Duodenal mucosa (tissue), 2 donors: ENCODE results near the gene GPR135.
"Not testable (repeated sequence)": the region's sequence is repeated elsewhere in the genome, so short reads cannot be mapped to it uniquely, and the experiment has no call there.

ENCODE experiments used
- H3K27ac ChIP-seq: one replicate; pipeline ENCODE4 v1.7.0; 2013; ENCODE audit warnings: low read depth, low read length
- H3K27me3 ChIP-seq, 2 donors: one replicate each; pipeline ENCODE4 v1.7.0; 2013; ENCODE audit warnings: low read length in 2 of 2, control low read depth in 1 of 2; ENCODE audit not compliant: insufficient read depth in 2 of 2, control insufficient read depth in 1 of 2
- H3K36me3 ChIP-seq, 2 donors: one replicate each; pipeline ENCODE4 v1.7.0; 2013; ENCODE audit warnings: low read length in 2 of 2, control low read depth in 1 of 2; ENCODE audit not compliant: insufficient read depth in 2 of 2, control insufficient read depth in 1 of 2
- H3K4me1 ChIP-seq, 2 donors: one replicate each; pipeline ENCODE4 v1.7.0; 2013; ENCODE audit warnings: low read length in 2 of 2, control low read depth in 1 of 2; ENCODE audit not compliant: insufficient read depth in 2 of 2, control insufficient read depth in 1 of 2
- H3K4me3 ChIP-seq, 2 donors: one replicate each; pipeline ENCODE4 v1.7.0; 2013; ENCODE audit warnings: low read length in 2 of 2, low read depth in 1 of 2
- H3K9ac ChIP-seq, 2 donors: one replicate each; pipeline ENCODE4 v1.7.0; 2013; ENCODE audit warnings: low read length in 2 of 2, low read depth in 1 of 2
- H3K9me3 ChIP-seq, 2 donors: one replicate each; pipeline ENCODE4 v1.7.0; 2013; ENCODE audit warnings: low read length in 2 of 2, control low read depth in 1 of 2; ENCODE audit not compliant: control insufficient read depth in 1 of 2

GPR135 gene

GRCh38 chr14:59450716-59451115, 14.5 kb downstream of the GPR135 start:
- Histone ChIP-seq H3K27ac (no peak overlapping the region), H3K9me3 (no peaks in the 10 kb centered on the region), H3K27me3 (no peaks in the 10 kb centered on the region), H3K9ac (no peak overlapping the region), H3K4me1 (no peaks in the 10 kb centered on the region), H3K4me3 (no peak overlapping the region), H3K36me3 (no peaks in the 10 kb centered on the region)

DNA sequence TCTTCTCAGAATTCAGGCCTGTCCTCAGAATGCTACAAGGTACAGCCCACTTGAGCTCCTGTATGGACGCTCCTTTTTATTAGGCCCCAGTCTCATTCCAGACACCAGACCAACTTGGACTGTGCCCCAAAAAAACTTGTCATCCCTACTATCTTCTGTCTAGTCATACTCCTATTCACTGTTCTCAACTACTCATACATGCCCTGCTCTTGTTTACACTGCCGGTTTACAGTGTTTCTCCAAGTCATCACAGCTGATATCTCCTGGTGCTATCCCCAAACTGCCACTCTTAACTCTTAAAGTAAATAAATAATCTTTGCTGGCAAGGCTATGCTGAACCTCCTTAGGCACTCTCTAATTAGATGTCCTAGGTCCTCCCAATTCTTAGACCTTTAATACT, 16.5 kb downstream of the GPR135 start:
- H3K27ac ChIP-seq: not testable (repeated sequence)

DNA sequence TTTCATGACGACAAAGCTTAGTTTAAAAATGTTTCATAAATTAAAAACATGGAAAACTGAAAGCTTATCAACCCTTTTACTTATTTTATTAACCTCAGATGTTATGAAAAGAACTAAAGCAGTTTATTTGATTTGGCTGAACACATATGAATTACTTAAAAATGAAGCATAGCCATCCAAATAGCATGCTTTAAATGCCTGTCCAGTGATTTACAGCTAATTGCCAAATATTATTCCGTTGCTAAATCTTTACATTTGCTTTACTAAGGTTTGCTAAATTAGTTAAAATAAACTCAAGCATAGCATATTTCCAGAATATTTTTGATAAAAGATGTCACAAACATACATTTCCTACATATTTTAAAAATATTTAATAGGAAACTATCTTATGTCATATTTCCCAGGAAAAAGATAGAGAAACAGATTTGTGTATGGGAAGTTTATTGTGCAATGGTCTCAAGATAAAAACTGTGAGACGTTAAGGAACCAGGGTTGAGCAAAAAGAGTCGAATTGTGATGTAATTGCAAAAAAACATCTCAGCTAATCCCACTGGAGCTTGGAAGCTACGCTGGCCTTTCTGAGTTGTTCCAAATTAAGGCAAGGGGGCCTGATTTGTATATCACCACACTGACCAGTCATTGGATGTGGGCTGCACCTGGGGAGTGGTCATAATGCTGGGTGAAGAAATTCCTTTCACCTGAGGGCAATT, 25.8 kb downstream of the GPR135 start:
- Histone ChIP-seq H3K4me1 (no peaks in the 10 kb centered on the region), H3K27me3 (no peaks in the 10 kb centered on the region), H3K4me3 (no peak overlapping the region), H3K36me3 (no peaks in the 10 kb centered on the region), H3K9me3 (no peaks in the 10 kb centered on the region), H3K27ac (no peak overlapping the region), H3K9ac (no peak overlapping the region)

More for the DNA sequence above, 16.5 kb downstream of the GPR135 start:
- H3K27me3 ChIP-seq, H3K36me3 ChIP-seq, H3K9ac ChIP-seq, H3K4me3 ChIP-seq, H3K4me1 ChIP-seq, H3K9me3 ChIP-seq: not testable (repeated sequence)

DNA sequence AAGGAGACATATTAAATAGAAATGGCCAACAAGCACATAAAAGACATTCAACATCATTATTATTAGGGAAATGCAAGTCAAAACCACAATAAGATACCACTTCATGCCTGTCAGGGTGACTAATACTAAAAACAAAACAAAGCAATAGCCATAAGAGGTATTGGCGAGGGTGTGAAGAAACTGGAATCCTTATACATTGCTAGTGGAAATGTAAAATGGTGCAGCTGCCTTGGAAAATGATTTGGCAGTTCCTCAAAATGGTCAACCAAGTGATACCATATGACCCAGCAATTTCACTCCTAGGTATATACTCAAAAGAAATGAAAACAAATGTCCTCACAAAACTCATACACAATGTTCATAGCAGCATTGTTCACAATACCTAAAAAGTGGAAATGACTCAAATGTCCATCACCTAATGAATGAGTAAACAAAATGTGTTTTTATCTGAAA, 27.0 kb downstream of the GPR135 start:
- Histone ChIP-seq H3K9ac (no peak overlapping the region), H3K4me1 (no peaks in the 10 kb centered on the region), H3K36me3 (no peaks in the 10 kb centered on the region), H3K9me3 (no peaks in the 10 kb centered on the region), H3K4me3 (no peak overlapping the region), H3K27me3 (no peaks in the 10 kb centered on the region), H3K27ac (no peak overlapping the region)

DNA sequence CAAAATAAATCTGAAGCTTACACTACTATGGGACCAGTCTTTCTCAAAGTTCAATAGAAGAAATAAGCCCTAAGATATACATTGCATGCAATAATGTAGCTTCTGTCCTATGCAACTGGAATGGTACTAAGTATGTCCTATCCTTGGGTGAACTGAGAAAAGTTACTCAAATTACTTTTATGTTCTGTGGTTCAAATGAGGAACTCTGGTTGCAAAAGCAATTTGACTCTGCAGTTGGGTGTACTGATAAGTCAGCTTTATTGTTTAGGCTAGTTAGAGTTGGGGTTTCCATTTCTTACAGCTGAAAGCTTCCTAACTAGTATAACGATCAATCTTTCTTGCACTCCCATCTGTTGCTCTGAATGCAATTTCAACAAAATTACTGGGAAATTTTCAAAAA, 29.2 kb downstream of the GPR135 start:
- no peaks in the 10 kb centered on the region for H3K27me3 ChIP-seq
- H3K27ac ChIP-seq: no peak overlapping the region
- no peak overlapping the region for H3K4me3 ChIP-seq
- H3K4me1 ChIP-seq: no peaks in the 10 kb centered on the region
- no peaks in the 10 kb centered on the region for H3K36me3 ChIP-seq
- H3K9ac ChIP-seq: no peak overlapping the region
- H3K9me3 ChIP-seq: no peaks in the 10 kb centered on the region

GRCh38 chr14:59435101-59435500, 30.1 kb downstream of the GPR135 start:
- H3K4me1 ChIP-seq: no peaks in the 10 kb centered on the region
- no peak overlapping the region for H3K27ac ChIP-seq

DNA sequence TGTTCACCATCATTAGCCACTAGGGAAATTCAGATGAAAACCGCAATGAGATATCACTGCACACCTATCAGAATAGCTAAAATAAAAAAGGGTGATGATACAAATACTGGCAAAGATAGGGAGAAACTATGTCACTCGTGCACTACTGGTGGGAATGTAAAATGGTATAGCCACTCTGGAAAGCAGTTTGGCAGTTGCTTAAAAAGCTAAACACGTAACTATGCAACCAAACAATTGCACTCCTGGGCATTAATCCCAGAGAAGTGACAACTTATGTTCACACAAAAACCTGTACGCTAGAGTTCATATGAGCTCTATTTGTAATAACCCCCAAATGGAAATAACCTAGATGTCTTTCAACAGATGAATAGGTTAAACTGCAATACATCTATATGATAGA, 35.4 kb downstream of the GPR135 start:
- no peaks in the 10 kb centered on the region for H3K36me3 ChIP-seq
- H3K4me3 ChIP-seq: no peak overlapping the region
- no peak overlapping the region for H3K27ac ChIP-seq
- no peak overlapping the region for H3K9ac ChIP-seq
- no peaks in the 10 kb centered on the region for H3K9me3 ChIP-seq
- H3K27me3 ChIP-seq: no peaks in the 10 kb centered on the region
- no peaks in the 10 kb centered on the region for H3K4me1 ChIP-seq

More at GRCh38 chr14:59435101-59435500, 30.1 kb downstream of the GPR135 start:
- H3K9me3 ChIP-seq: no peaks in the 10 kb centered on the region
- H3K27me3 ChIP-seq: no peaks in the 10 kb centered on the region
- no peak overlapping the region for H3K4me3 ChIP-seq
- H3K9ac ChIP-seq: no peak overlapping the region
- no peaks in the 10 kb centered on the region for H3K36me3 ChIP-seq

DNA sequence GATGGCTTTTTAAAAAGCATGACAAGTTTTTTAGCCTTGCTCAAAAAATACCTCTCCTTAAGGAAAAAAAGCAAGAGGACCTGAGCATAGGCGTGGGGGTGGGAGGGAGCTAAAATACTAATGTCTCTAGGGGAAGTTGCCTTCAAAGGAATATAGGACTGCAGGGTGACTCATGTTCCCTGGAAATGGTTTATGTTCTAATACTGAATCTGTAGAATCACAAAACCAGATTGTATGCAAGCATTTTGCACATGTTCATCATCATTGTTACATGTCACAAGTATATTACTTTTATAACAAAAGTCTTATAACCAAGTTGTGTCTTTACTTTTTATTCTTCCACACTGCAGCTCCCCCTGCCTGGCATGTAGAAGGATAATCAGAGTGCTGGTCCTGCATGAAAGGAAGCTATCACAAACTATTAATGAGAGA, 36.6 kb downstream of the GPR135 start:
- Histone ChIP-seq H3K4me3 (no peak overlapping the region), H3K27me3 (no peaks in the 10 kb centered on the region), H3K9me3 (no peaks in the 10 kb centered on the region), H3K36me3 (no peaks in the 10 kb centered on the region), H3K4me1 (no peaks in the 10 kb centered on the region), H3K9ac (no peak overlapping the region), H3K27ac (no peak overlapping the region)

GRCh38 chr14:59427653-59428580, 37.3 kb downstream of the GPR135 start:
- Histone ChIP-seq H3K9me3 (no peaks in the 10 kb centered on the region), H3K27me3 (no peaks in the 10 kb centered on the region), H3K4me3 (no peak overlapping the region), H3K4me1 (no peaks in the 10 kb centered on the region), H3K9ac (no peak overlapping the region), H3K27ac (no peak overlapping the region), H3K36me3 (no peaks in the 10 kb centered on the region)

- no peak overlapping the region for H3K27ac ChIP-seq
Observed at GRCh38 chr14:59425322-59425935, 39.8 kb downstream of the GPR135 start.

More at GRCh38 chr14:59425322-59425935, 39.8 kb downstream of the GPR135 start:
- Histone ChIP-seq H3K9me3 (no peaks in the 10 kb centered on the region), H3K4me3 (no peak overlapping the region), H3K36me3 (no peaks in the 10 kb centered on the region), H3K9ac (no peak overlapping the region), H3K4me1 (no peaks in the 10 kb centered on the region), H3K27me3 (no peaks in the 10 kb centered on the region)
